ENCODE measurements around the gene ATG16L2. TPM values are rescaled to one million over a fixed set of nuclear protein-coding genes. Genes with fewer than 3 reads are reported as not detected.

ATG16L2 gene
- total RNA-seq, result 14.4 TPM
- long read RNA-seq, partial matches to known transcripts, result 5 of 26 reads
- long read RNA-seq, other reads (novel, unspliced or antisense), result 16 of 26 reads

GRCh38 chr11:72814286-72815109 is at the start of gene ATG16L2:
TSS of gene ATG16L2 (plus strand) at chr11:72814411. CDS start at chr11:72814446, 35 bp downstream.
- Histone ChIP-seq H3K36me3 (peaks cover 29% of the 10 kb centered on the region), H3K9me3 (replicated peaks) (no peaks in the 10 kb centered on the region), H3K4me3 (peak within 1 kb of the TSS; percentile 88), H3K27ac (replicated peaks) (peak within 1 kb of the TSS; percentile 95), H3K4me1 (peaks cover 48% of the 10 kb centered on the region), H3K27me3 (ENCODE audit: low read depth) (no peaks in the 10 kb centered on the region)
- TF ChIP-seq CTCF (IDR thresholded peaks at IDR 0.05; ENCODE audit: borderline replicate concordance), result peak; percentile 59
- DNase-seq, result peak; percentile 87
- intact Hi-C loops (cut with micrococcal nuclease), result no loop called here

GRCh38 chr11:72764503-72764902 is 49.7 kb upstream of the ATG16L2 start:
- TF ChIP-seq CTCF (IDR thresholded peaks at IDR 0.05; ENCODE audit: borderline replicate concordance), result no peak
- Histone ChIP-seq H3K27ac (replicated peaks) (no peak overlapping the region), H3K36me3 (no peaks in the 10 kb centered on the region), H3K4me3 (no peak overlapping the region), H3K9me3 (replicated peaks) (no peaks in the 10 kb centered on the region), H3K4me1 (peaks cover 15% of the 10 kb centered on the region), H3K27me3 (ENCODE audit: low read depth) (no peaks in the 10 kb centered on the region)
- intact Hi-C loops (cut with micrococcal nuclease), result no loop called here
- no peak for DNase-seq

- no peak for DNase-seq
Measured at GRCh38 chr11:72766152-72766902, 47.9 kb upstream of the ATG16L2 start.

GRCh38 chr11:72767203-72768062 is 46.8 kb upstream of the ATG16L2 start:
- no peak overlapping the region for H3K27ac ChIP-seq (replicated peaks)
- no peak for TF ChIP-seq CTCF (IDR thresholded peaks at IDR 0.05; ENCODE audit: borderline replicate concordance)
- H3K4me3 ChIP-seq, result no peak overlapping the region
- no peak for DNase-seq
- H3K9me3 ChIP-seq (replicated peaks), result no peaks in the 10 kb centered on the region
- no peaks in the 10 kb centered on the region for H3K36me3 ChIP-seq
- intact Hi-C loops (cut with micrococcal nuclease), result no loop called here
- H3K27me3 ChIP-seq (ENCODE audit: low read depth), result no peaks in the 10 kb centered on the region
- H3K4me1 ChIP-seq, result peaks cover 7% of the 10 kb centered on the region

More at GRCh38 chr11:72766152-72766902, 47.9 kb upstream of the ATG16L2 start:
- Histone ChIP-seq H3K9me3 (replicated peaks) (no peaks in the 10 kb centered on the region), H3K27me3 (ENCODE audit: low read depth) (no peaks in the 10 kb centered on the region), H3K36me3 (no peaks in the 10 kb centered on the region), H3K27ac (replicated peaks) (no peak overlapping the region), H3K4me1 (peaks cover under 1% of the 10 kb centered on the region), H3K4me3 (no peak overlapping the region)
- intact Hi-C loops (cut with micrococcal nuclease), result no loop called here
- TF ChIP-seq CTCF (IDR thresholded peaks at IDR 0.05; ENCODE audit: borderline replicate concordance), result no peak

- Histone ChIP-seq H3K4me1 (peaks cover 19% of the 10 kb centered on the region), H3K36me3 (no peaks in the 10 kb centered on the region), H3K27me3 (ENCODE audit: low read depth) (no peaks in the 10 kb centered on the region), H3K27ac (replicated peaks) (no peak overlapping the region), H3K9me3 (replicated peaks) (no peaks in the 10 kb centered on the region), H3K4me3 (no peak overlapping the region)
- TF ChIP-seq CTCF (IDR thresholded peaks at IDR 0.05; ENCODE audit: borderline replicate concordance), result no peak
- DNase-seq, result no peak
- intact Hi-C loops (cut with micrococcal nuclease), result no loop called here
Measured at GRCh38 chr11:72768581-72768980, 45.6 kb upstream of the ATG16L2 start.

All from left ventricle myocardium inferior (tissue), 1 donor.